ENCODE results near the gene FAM13A. TPM values are rescaled to one million over a fixed set of nuclear protein-coding genes. Genes with fewer than 3 reads are reported as not detected.

Gene FAM13A
- total and polyA plus RNA-seq, 2 of the 8 experiments (the other 6 are each of a cell fraction or from before 2014, with no cell fraction given): 7.1 to 16.5 TPM

- TF ChIP-seq MAFK (IDR thresholded peaks at IDR 0.05; ENCODE audit: low read depth, low read length): no peak
- no peak for TF ChIP-seq CHD7 (IDR thresholded peaks at IDR 0.05; ENCODE audit: insufficient replicate concordance, low read length)
- TF ChIP-seq SIN3A (conservative IDR thresholded peaks at IDR 0.05 in 1 of 2, IDR thresholded peaks at IDR 0.05 in 1 of 2; ENCODE audit: low read depth in 1 of 2, low read length in 2 of 2): no peak
These were observed 56.6 kb downstream of the FAM13A start (continued) for GRCh38 chr4:89000382-89000781.

Measured in H1 (cell line).